Vagina (tissue), 2 donors: ENCODE measurements around the gene ADO. TPM values are rescaled to one million over a fixed set of nuclear protein-coding genes. Genes with fewer than 3 reads are reported as not detected.
"Not testable (repeated sequence)": the region's sequence is repeated elsewhere in the genome, so short reads cannot be mapped to it uniquely, and the experiment has no call there.

Experiments
- DNase-seq, 2 donors: peaks; one replicate each; pipeline ENCODE4 v3.0.0-alpha.2; 2017; ENCODE audit errors: extremely low spot score in 2 of 2
- H3K27ac ChIP-seq: fragments of 200-600 bp; sonication (generic); one replicate; pipeline ENCODE4 v1.5.1; 2019
- H3K27me3 ChIP-seq: fragments of 200-600 bp; sonication (generic); one replicate; pipeline ENCODE4 v1.5.1; 2019
- H3K36me3 ChIP-seq, 2 donors: fragments of 200-600 bp; sonication (generic); one replicate each; pipeline ENCODE4 v1.5.1; 2017 to 2019
- H3K4me1 ChIP-seq: fragments of 200-600 bp; sonication (generic); one replicate; pipeline ENCODE4 v1.5.1; 2019
- H3K4me3 ChIP-seq, 2 donors: fragments of 200-600 bp; sonication (generic); 1 replicate in 1 of 2; 2 replicates in 1 of 2; pipeline ENCODE4 v1.5.1; 2016 to 2019
- H3K9me3 ChIP-seq: fragments of 200-600 bp; sonication (generic); one replicate; pipeline ENCODE4 v1.5.1; 2019
- CTCF ChIP-seq, 3 experiments: fragments of 450-650 bp in 2 of 3; fragments of 200-600 bp in 1 of 3; sonication (generic) in 1 of 3; IDR thresholded peaks; one replicate each; pipeline ENCODE4 v1.5.1; 2017 to 2019; ENCODE audit warnings: antibody characterized with exemption in 3 of 3, mild to moderate bottlenecking in 2 of 3, moderate library complexity in 2 of 3
- POLR2A ChIP-seq, 2 donors: fragments of 450-650 bp; IDR thresholded peaks; one replicate each; pipeline ENCODE4 v1.6.1; 2017; ENCODE audit warnings: antibody characterized with exemption in 2 of 2, mild to moderate bottlenecking in 2 of 2, moderate library complexity in 2 of 2
- POLR2AphosphoS5 ChIP-seq, 2 donors: sonication (generic); formaldehyde crosslinking; IDR thresholded peaks; one replicate each; pipeline ENCODE4 v1.9.0; 2017; ENCODE audit warnings: antibody characterized with exemption in 2 of 2, mild to moderate bottlenecking in 2 of 2, low read depth in 1 of 2; ENCODE audit not compliant: insufficient read depth in 1 of 2
- intact Hi-C: fragments of 100-400 bp; cut with DNase I; formaldehyde crosslinking; loops from one replicate; pipeline ENCODE4 v1.15.1; 2023
- total RNA-seq: library from RNA; depleted of rRNA; stranded (reverse); fragments of >200 nt; gene quantifications from one replicate; pipeline ENCODE4 v1.2.3, GENCODE V29; 2016

ADO gene
- total RNA-seq, 1 donor from 2014 or later: 17.2 TPM

- TF ChIP-seq CTCF (IDR thresholded peaks at IDR 0.05): no peak
- TF ChIP-seq POLR2AphosphoS5 (IDR thresholded peaks at IDR 0.05; ENCODE audit: insufficient read depth in 1 of 2, low read depth in 1 of 2): no peak
- TF ChIP-seq POLR2A (IDR thresholded peaks at IDR 0.05): no peak
- no peak overlapping the region for H3K4me3 ChIP-seq
Observed at GRCh38 chr10:62779487-62780248, 24.9 kb upstream of the ADO start.

GRCh38 chr10:62784537-62784936 lies 20.0 kb upstream of the ADO start:
- DNase-seq, H3K36me3 ChIP-seq, intact Hi-C loops, H3K27ac ChIP-seq, H3K4me1 ChIP-seq, H3K4me3 ChIP-seq, H3K9me3 ChIP-seq, H3K27me3 ChIP-seq: not testable (repeated sequence)

More at GRCh38 chr10:62779487-62780248, 24.9 kb upstream of the ADO start:
- intact Hi-C loops: no loop called here
- Histone ChIP-seq H3K27me3 (no peaks in the 10 kb centered on the region), H3K36me3 (no peaks in the 10 kb centered on the region), H3K4me1 (no peaks in the 10 kb centered on the region), H3K9me3 (no peaks in the 10 kb centered on the region), H3K27ac (no peak overlapping the region)
- no peak for DNase-seq

- H3K27me3 ChIP-seq, H3K4me3 ChIP-seq, H3K27ac ChIP-seq, DNase-seq, H3K36me3 ChIP-seq, H3K4me1 ChIP-seq, intact Hi-C loops, H3K9me3 ChIP-seq: not testable (repeated sequence)
Observed at GRCh38 chr10:62788285-62788684, 16.2 kb upstream of the ADO start.

- Histone ChIP-seq H3K9me3 (no peaks in the 10 kb centered on the region), H3K27me3 (no peaks in the 10 kb centered on the region), H3K4me1 (no peaks in the 10 kb centered on the region), H3K4me3 (no peak overlapping the region), H3K27ac (no peak overlapping the region), H3K36me3 (no peaks in the 10 kb centered on the region)
- intact Hi-C loops: no loop called here
- TF ChIP-seq POLR2A (IDR thresholded peaks at IDR 0.05) (no peak), POLR2AphosphoS5 (IDR thresholded peaks at IDR 0.05; ENCODE audit: insufficient read depth in 1 of 2, low read depth in 1 of 2) (no peak), CTCF (IDR thresholded peaks at IDR 0.05) (no peak)
- DNase-seq: no peak
Observed at GRCh38 chr10:62788861-62789467, 15.6 kb upstream of the ADO start.

- Histone ChIP-seq H3K9me3 (no peaks in the 10 kb centered on the region), H3K27me3 (no peaks in the 10 kb centered on the region), H3K4me3 (no peak overlapping the region), H3K36me3 (no peaks in the 10 kb centered on the region), H3K27ac (no peak overlapping the region), H3K4me1 (no peaks in the 10 kb centered on the region)
- intact Hi-C loops: no loop called here
- no peak for DNase-seq
- TF ChIP-seq POLR2AphosphoS5 (IDR thresholded peaks at IDR 0.05; ENCODE audit: insufficient read depth in 1 of 2, low read depth in 1 of 2): no peak
- no peak for TF ChIP-seq POLR2A (IDR thresholded peaks at IDR 0.05)
- TF ChIP-seq CTCF (IDR thresholded peaks at IDR 0.05): no peak
Observed at GRCh38 chr10:62790019-62790555, 14.4 kb upstream of the ADO start.

GRCh38 chr10:62790571-62790970 lies 13.9 kb upstream of the ADO start:
- H3K4me3 ChIP-seq: no peak overlapping the region
- no peak for DNase-seq
- H3K9me3 ChIP-seq: no peaks in the 10 kb centered on the region
- no peaks in the 10 kb centered on the region for H3K4me1 ChIP-seq
- TF ChIP-seq POLR2AphosphoS5 (IDR thresholded peaks at IDR 0.05; ENCODE audit: insufficient read depth in 1 of 2, low read depth in 1 of 2) (no peak), POLR2A (IDR thresholded peaks at IDR 0.05) (no peak), CTCF (IDR thresholded peaks at IDR 0.05) (no peak)
- no peaks in the 10 kb centered on the region for H3K27me3 ChIP-seq
- intact Hi-C loops: no loop called here
- no peaks in the 10 kb centered on the region for H3K36me3 ChIP-seq
- no peak overlapping the region for H3K27ac ChIP-seq
